ENCODE data around the gene USP38. TPM values are rescaled to one million over a fixed set of nuclear protein-coding genes. Genes with fewer than 3 reads are reported as not detected.

Gene USP38
- polyA plus RNA-seq, 3 donors: 7.3 to 19.3 (median 12.4) TPM

DNA sequence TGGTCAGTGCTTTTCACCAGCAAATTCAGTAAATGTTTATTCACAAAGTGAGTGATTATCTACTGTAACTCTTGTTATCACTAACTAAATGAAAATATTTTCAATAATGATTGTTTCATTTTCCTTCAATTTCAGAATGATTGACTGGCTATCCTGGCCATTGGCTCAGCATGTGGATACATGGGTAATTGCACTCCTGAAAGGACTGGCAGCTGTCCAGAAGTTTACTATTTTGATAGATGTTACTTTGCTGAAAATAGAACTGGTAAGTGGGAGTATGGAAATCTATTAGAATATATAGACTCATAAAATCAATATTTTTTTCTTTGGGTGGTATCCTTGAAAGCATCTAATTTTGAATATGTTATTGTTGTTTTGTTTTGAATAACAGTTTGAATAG is 10.9 kb downstream of the USP38 start:
- TF ChIP-seq, protein P1, sequence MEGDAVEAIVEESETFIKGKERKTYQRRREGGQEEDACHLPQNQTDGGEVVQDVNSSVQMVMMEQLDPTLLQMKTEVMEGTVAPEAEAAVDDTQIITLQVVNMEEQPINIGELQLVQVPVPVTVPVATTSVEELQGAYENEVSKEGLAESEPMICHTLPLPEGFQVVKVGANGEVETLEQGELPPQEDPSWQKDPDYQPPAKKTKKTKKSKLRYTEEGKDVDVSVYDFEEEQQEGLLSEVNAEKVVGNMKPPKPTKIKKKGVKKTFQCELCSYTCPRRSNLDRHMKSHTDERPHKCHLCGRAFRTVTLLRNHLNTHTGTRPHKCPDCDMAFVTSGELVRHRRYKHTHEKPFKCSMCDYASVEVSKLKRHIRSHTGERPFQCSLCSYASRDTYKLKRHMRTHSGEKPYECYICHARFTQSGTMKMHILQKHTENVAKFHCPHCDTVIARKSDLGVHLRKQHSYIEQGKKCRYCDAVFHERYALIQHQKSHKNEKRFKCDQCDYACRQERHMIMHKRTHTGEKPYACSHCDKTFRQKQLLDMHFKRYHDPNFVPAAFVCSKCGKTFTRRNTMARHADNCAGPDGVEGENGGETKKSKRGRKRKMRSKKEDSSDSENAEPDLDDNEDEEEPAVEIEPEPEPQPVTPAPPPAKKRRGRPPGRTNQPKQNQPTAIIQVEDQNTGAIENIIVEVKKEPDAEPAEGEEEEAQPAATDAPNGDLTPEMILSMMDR (IDR thresholded peaks at IDR 0.05): no peak
- no peak overlapping the region for H3K4me3 Mint-ChIP-seq
- no peaks in the 10 kb centered on the region for H3K9me3 Mint-ChIP-seq
- H3K27me3 Mint-ChIP-seq (ENCODE audit: low read depth in 3 of 3): no peaks in the 10 kb centered on the region
- H3K9me3 ChIP-seq (replicated peaks in 1 of 2; ENCODE audit: control insufficient read depth in 1 of 2, insufficient read depth in 1 of 2, low read length in 2 of 2): no peaks in the 10 kb centered on the region
- H3K79me2 ChIP-seq (ENCODE audit: insufficient read depth, low read length): peaks cover 22% of the 10 kb centered on the region
- peaks cover 2% of the 10 kb centered on the region for H3K4me1 Mint-ChIP-seq
- no peak overlapping the region for H3K27ac ChIP-seq (ENCODE audit: low read depth in 1 of 2, low read length in 2 of 2)
- no peak overlapping the region for H2AFZ ChIP-seq (ENCODE audit: insufficient read depth, low read depth, low read length, poor library complexity, severe bottlenecking)
- no peak overlapping the region for H3K4me3 ChIP-seq (replicated peaks in 1 of 3; ENCODE audit: low read depth in 2 of 3, low read length in 3 of 3)
- DNase-seq: no peak
- H3K4me1 ChIP-seq (ENCODE audit: control insufficient read depth in 1 of 2, insufficient read depth in 2 of 2, low read length in 2 of 2): no peaks in the 10 kb centered on the region
- H3K36me3 Mint-ChIP-seq: peaks cover 74 to 81% of the 10 kb centered on the region in 2 donors
- H3K36me3 ChIP-seq (replicated peaks in 1 of 2; ENCODE audit: control insufficient read depth in 1 of 2, insufficient read depth in 2 of 2, low read length in 2 of 2): peaks cover 92 to 100% of the 10 kb centered on the region in 2 donors
- no peak overlapping the region for H3K9ac ChIP-seq (ENCODE audit: insufficient read depth, low read length, poor library complexity, severe bottlenecking)
- intact Hi-C loops (cut with micrococcal nuclease): no loop called here
- no peaks in the 10 kb centered on the region for H3K27me3 ChIP-seq (ENCODE audit: control insufficient read depth in 2 of 2, insufficient read depth in 2 of 2, low read length in 2 of 2)
- peaks cover 27% of the 10 kb centered on the region for H4K20me1 ChIP-seq (ENCODE audit: insufficient read depth, low read length)
- no peak overlapping the region for H3K4me2 ChIP-seq (replicated peaks; ENCODE audit: extremely low read depth, low read length, poor library complexity, severe bottlenecking)
- H3K27ac Mint-ChIP-seq: no peak overlapping the region

DNA sequence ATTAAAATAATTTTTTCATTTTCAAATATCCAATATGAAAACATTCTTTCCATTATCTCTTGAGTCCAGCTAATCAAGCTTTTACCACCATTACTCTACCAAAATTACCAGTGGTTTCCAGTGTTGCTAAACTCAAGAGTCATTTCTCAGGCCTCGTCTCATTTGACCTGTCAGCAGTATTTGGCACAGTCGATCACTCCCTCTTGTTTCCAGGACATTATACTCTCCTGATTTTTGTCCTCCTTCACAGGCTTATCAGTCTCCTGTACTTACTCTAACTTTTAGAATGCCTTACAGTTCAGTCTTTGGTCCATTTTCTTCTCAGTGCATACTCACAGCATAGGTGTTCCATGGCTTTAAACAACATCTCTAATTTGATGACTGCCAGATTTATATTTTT is 11.6 kb downstream of the USP38 start:
- no peaks in the 10 kb centered on the region for H3K4me1 Mint-ChIP-seq
- peak overlapping the region in 1 of 7 donors; percentile 8 for H3K27ac Mint-ChIP-seq
- H3K36me3 Mint-ChIP-seq: peaks cover 74 to 81% of the 10 kb centered on the region in 2 donors

More for the DNA sequence above, 11.6 kb downstream of the USP38 start:
- Mint-ChIP-seq H3K9me3 (no peaks in the 10 kb centered on the region), H3K27me3 (ENCODE audit: low read depth in 3 of 3) (no peaks in the 10 kb centered on the region), H3K4me3 (no peak overlapping the region)
- H3K79me2 ChIP-seq (ENCODE audit: insufficient read depth, low read length): peaks cover 16% of the 10 kb centered on the region
- H3K4me2 ChIP-seq (replicated peaks; ENCODE audit: extremely low read depth, low read length, poor library complexity, severe bottlenecking): no peak overlapping the region
- H4K20me1 ChIP-seq (ENCODE audit: insufficient read depth, low read length): peaks cover 22% of the 10 kb centered on the region
- TF ChIP-seq, protein P1 (IDR thresholded peaks at IDR 0.05): no peak
- intact Hi-C loops (cut with micrococcal nuclease): no loop called here
- H3K27me3 ChIP-seq (ENCODE audit: control insufficient read depth in 2 of 2, insufficient read depth in 2 of 2, low read length in 2 of 2): no peaks in the 10 kb centered on the region
- peaks cover 92 to 100% of the 10 kb centered on the region in 2 donors for H3K36me3 ChIP-seq (replicated peaks in 1 of 2; ENCODE audit: control insufficient read depth in 1 of 2, insufficient read depth in 2 of 2, low read length in 2 of 2)
- no peak overlapping the region for H3K27ac ChIP-seq (ENCODE audit: low read depth in 1 of 2, low read length in 2 of 2)
- no peak overlapping the region for H3K4me3 ChIP-seq (replicated peaks in 1 of 3; ENCODE audit: low read depth in 2 of 3, low read length in 3 of 3)
- H2AFZ ChIP-seq (ENCODE audit: insufficient read depth, low read depth, low read length, poor library complexity, severe bottlenecking): no peak overlapping the region
- H3K9ac ChIP-seq (ENCODE audit: insufficient read depth, low read length, poor library complexity, severe bottlenecking): no peak overlapping the region
- 96% methylated on average over 2 of the region's 2 CpGs for WGBS (ENCODE audit: insufficient coverage)
- DNase-seq: peak in 1 of 3 donors; percentile 11
- no peaks in the 10 kb centered on the region for H3K9me3 ChIP-seq (replicated peaks in 1 of 2; ENCODE audit: control insufficient read depth in 1 of 2, insufficient read depth in 1 of 2, low read length in 2 of 2)
- no peaks in the 10 kb centered on the region for H3K4me1 ChIP-seq (ENCODE audit: control insufficient read depth in 1 of 2, insufficient read depth in 2 of 2, low read length in 2 of 2)

Data from CD14-positive monocyte (primary cell).